ENCODE measurements around the gene TRAFD1. TPM values are rescaled to one million over a fixed set of nuclear protein-coding genes. Genes with fewer than 3 reads are reported as not detected.

Gene TRAFD1
- total and polyA plus RNA-seq, 2 of the 8 experiments (the other 6 are each of a cell fraction or from before 2014, with no cell fraction given): 18.1 to 33.1 TPM

- TF ChIP-seq BRCA1 (IDR thresholded peaks at IDR 0.05; ENCODE audit: low read depth, low read length) (no peak), CTBP2 (IDR thresholded peaks at IDR 0.05; ENCODE audit: borderline replicate concordance, insufficient read depth, insufficient read length, low read length) (no peak), SP1 (IDR thresholded peaks at IDR 0.05; ENCODE audit: low read depth, low read length) (no peak), KDM5A (IDR thresholded peaks at IDR 0.05; ENCODE audit: low read length) (no peak), HDAC6 (IDR thresholded peaks at IDR 0.05; ENCODE audit: low read depth, low read length) (no peak)
Observed at GRCh38 chr12:112117685-112118084, 7.7 kb upstream of the TRAFD1 start (continued).

Data from H1 (cell line).